Psoas muscle (tissue), 8 donors: ENCODE results near the gene PHLPP1. TPM values are rescaled to one million over a fixed set of nuclear protein-coding genes. Genes with fewer than 3 reads are reported as not detected.

Source experiments
- ATAC-seq, 4 donors: fragments of 200-7000 bp; cut with Tn5 transposase; one replicate each; pipeline ENCODE4 v1.9.1; 2020; ENCODE audit warnings: moderate library complexity in 3 of 4, mild to moderate bottlenecking in 2 of 4
- DNase-seq, 2 donors: peaks; one replicate each; pipeline ENCODE4 v3.0.0-alpha.2; 2020
- H3K27ac ChIP-seq: fragments of 200-600 bp; one replicate; pipeline ENCODE4 v1.8.0; 2022
- H3K27me3 ChIP-seq, 3 donors: fragments of 200-600 bp in 1 of 3; one replicate each; pipeline versions ENCODE4 v1.6.1 to v1.8.0; 2013 to 2022; ENCODE audit warnings: low read length in 2 of 3, mild to moderate bottlenecking in 2 of 3, moderate library complexity in 1 of 3; ENCODE audit not compliant: insufficient read depth in 3 of 3
- H3K36me3 ChIP-seq, 2 donors: fragments of 200-600 bp in 1 of 2; one replicate each; pipeline versions ENCODE4 v1.6.1 to v1.8.0; 2013 to 2022; ENCODE audit warnings: low read depth in 1 of 2, mild to moderate bottlenecking in 1 of 2, moderate library complexity in 1 of 2; ENCODE audit not compliant: insufficient read depth in 1 of 2
- H3K4me1 ChIP-seq: fragments of 200-600 bp; one replicate; pipeline ENCODE4 v1.8.0; 2022
- H3K4me3 ChIP-seq: fragments of 200-600 bp; one replicate; pipeline ENCODE4 v1.8.0; 2022; ENCODE audit warnings: mild to moderate bottlenecking
- H3K9me3 ChIP-seq: fragments of 200-600 bp; one replicate; pipeline ENCODE4 v1.8.0; 2022
- CTCF ChIP-seq: fragments of 200-600 bp; IDR thresholded peaks from one replicate; pipeline ENCODE4 v1.8.0; 2022; ENCODE audit warnings: antibody characterized with exemption
- WGBS, 3 donors: extraction: QIAGEN DNeasy Blood & Tissue Kit; methylation state at CpG; one replicate each; pipeline versions ENCODE4 v1.1.6 to v1.1.7; 2013; 5-methylcytosine and 5-hydroxymethylcytosine counted together
- intact Hi-C, 2 donors: fragments of 100-400 bp; cut with DNase I; formaldehyde crosslinking; loops; one replicate each; pipeline versions ENCODE4 v1.11.0 to v1.14.2; 2022
- polyA plus RNA-seq, 3 donors: library from polyadenylated mRNA; stranded (reverse); fragments of 200-250 nt; gene quantifications; one replicate each; pipeline ENCODE4 v1.2.3, GENCODE V29; 2013
- total RNA-seq, 4 donors: library from RNA; stranded (reverse); fragmentation: NEBNext Ultra II Directional in 2 of 4; extraction: Animal tissue kit (Norgen Biotek cat#: 25700) in 2 of 4; gene quantifications; one replicate each; pipeline versions ENCODE4 v1.2.1 to v1.2.4, GENCODE V29; 2021 to 2023
- donor health status: healthy with polysubstance abuse.
- donor health status: DM: no; HTN: no; CAD: no; lungs with moderate emphysema.
- donor health status: Bipolar disorder and iron deficiency.
- donor health status: healthy.
- donor health status: DM: yes; HTN: yes; CAD: no.
- donor health status: DM: no; HTN: no; CAD: no.
- donor health status: DM: no; HTN: no; CAD: no.
- donor health status: DM: yes; HTN: yes; CAD: no.

PHLPP1 gene
- total and polyA plus RNA-seq, 7 donors, result 0.79 to 6.4 (median 3.5) TPM

- Histone ChIP-seq H3K4me1 (no peaks in the 10 kb centered on the region), H3K27ac (no peak overlapping the region), H3K9me3 (no peaks in the 10 kb centered on the region), H3K36me3 (no peaks in the 10 kb centered on the region), H3K4me3 (no peak overlapping the region), H3K27me3 (no peaks in the 10 kb centered on the region)
- no peak for TF ChIP-seq CTCF
- 81 to 85% (median 84%) methylated on average over 8 of the region's 8 CpGs for WGBS, 3 donors
- DNase-seq (no peak), ATAC-seq (no peak)
- intact Hi-C loops, result no loop called here
These were observed 152.2 kb downstream of the PHLPP1 start for GRCh38 chr18:62867534-62867933.

- TF ChIP-seq CTCF, result no peak
- DNase-seq (no peak), ATAC-seq (no peak)
- H3K27ac ChIP-seq, result no peak overlapping the region
- no peaks in the 10 kb centered on the region for H3K36me3 ChIP-seq
- H3K9me3 ChIP-seq, result no peaks in the 10 kb centered on the region
- intact Hi-C loops, result no loop called here
- no peaks in the 10 kb centered on the region for H3K27me3 ChIP-seq
- no peak overlapping the region for H3K4me3 ChIP-seq
- no peaks in the 10 kb centered on the region for H3K4me1 ChIP-seq
These were observed 153.3 kb downstream of the PHLPP1 start for GRCh38 chr18:62868645-62869044.

GRCh38 chr18:62870643-62871042 is 155.3 kb downstream of the PHLPP1 start:
- Histone ChIP-seq H3K36me3 (no peaks in the 10 kb centered on the region), H3K9me3 (no peaks in the 10 kb centered on the region), H3K27ac (no peak overlapping the region), H3K4me1 (no peaks in the 10 kb centered on the region), H3K4me3 (no peak overlapping the region), H3K27me3 (no peaks in the 10 kb centered on the region)
- intact Hi-C loops, result no loop called here
- TF ChIP-seq CTCF, result no peak
- no peak for ATAC-seq
- DNase-seq, result no peak

GRCh38 chr18:62875323-62875722 is 160.0 kb downstream of the PHLPP1 start:
- H3K36me3 ChIP-seq, result no peaks in the 10 kb centered on the region
- ATAC-seq (no peak), DNase-seq (no peak)
- no peak overlapping the region for H3K4me3 ChIP-seq
- H3K4me1 ChIP-seq, result peaks cover 3% of the 10 kb centered on the region
- no peak for TF ChIP-seq CTCF
- intact Hi-C loops, result no loop called here
- 81 to 83% (median 81%) methylated on average over 3 of the region's 3 CpGs for WGBS, 3 donors
- H3K27ac ChIP-seq, result no peak overlapping the region
- H3K27me3 ChIP-seq, result no peaks in the 10 kb centered on the region
- H3K9me3 ChIP-seq, result no peaks in the 10 kb centered on the region

- H3K4me3 ChIP-seq, result no peak overlapping the region
- H3K27ac ChIP-seq, result no peak overlapping the region
- H3K4me1 ChIP-seq, result peaks cover 3% of the 10 kb centered on the region
- no peaks in the 10 kb centered on the region for H3K27me3 ChIP-seq
- H3K36me3 ChIP-seq, result no peaks in the 10 kb centered on the region
- H3K9me3 ChIP-seq, result no peaks in the 10 kb centered on the region
- ATAC-seq, result no peak
- 94 to 95% (median 94%) methylated on average over 4 of the region's 4 CpGs for WGBS, 3 donors
- TF ChIP-seq CTCF, result no peak
- intact Hi-C loops, result no loop called here
- no peak for DNase-seq
These were observed 160.8 kb downstream of the PHLPP1 start for GRCh38 chr18:62876111-62876510.
